Lower leg skin (tissue), 3 donors: ENCODE measurements around the gene ABCB9.

Source experiments
- POLR2A ChIP-seq, 2 donors: fragments of 450-650 bp; IDR thresholded peaks; one replicate each; pipeline ENCODE4 v1.6.1; 2016 to 2017; ENCODE audit warnings: antibody characterized with exemption in 2 of 2, mild to moderate bottlenecking in 1 of 2, moderate library complexity in 1 of 2
- TF ChIP-seq, protein P1 (sequence below), 3 donors: fragments of 450-650 bp; IDR thresholded peaks; one replicate each; pipeline ENCODE4 v1.5.1; 2016; ENCODE audit warnings: antibody characterized with exemption in 3 of 3, mild to moderate bottlenecking in 3 of 3, moderate library complexity in 2 of 3

DNA sequence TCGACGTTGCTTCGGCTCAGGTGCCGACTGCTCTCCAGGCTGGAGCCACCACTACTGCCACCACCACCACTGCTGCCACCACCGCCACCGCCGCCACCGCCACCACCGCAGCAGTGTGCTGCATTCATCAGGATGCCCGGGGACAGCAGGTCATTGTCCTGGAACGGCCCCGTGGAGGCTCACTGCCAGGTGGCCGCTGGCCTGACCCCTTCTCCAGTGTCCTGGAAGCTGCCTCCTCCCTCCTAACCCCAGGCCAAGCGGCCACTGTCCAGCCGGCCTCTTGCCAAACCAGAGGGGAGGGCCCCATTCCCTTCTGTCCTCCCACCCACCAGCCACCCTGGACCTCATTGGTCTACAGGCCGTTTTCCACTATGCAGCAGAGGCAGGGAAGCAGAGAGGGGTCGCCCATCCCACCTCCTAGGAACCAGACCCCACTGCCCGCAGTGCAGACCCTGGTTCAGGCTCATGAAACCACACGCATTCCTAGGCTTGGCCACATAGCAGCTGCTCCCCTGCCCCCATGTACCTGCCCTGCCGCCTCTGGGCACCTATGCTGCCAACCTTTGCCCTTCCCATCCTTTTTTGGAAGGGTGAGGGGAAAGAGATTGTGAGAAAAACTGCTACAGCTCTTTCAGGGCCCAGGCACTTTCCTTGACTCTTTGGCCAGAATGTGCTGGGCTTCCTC, 29.4 kb upstream of the ABCB9 start:
- TF ChIP-seq, protein P1, sequence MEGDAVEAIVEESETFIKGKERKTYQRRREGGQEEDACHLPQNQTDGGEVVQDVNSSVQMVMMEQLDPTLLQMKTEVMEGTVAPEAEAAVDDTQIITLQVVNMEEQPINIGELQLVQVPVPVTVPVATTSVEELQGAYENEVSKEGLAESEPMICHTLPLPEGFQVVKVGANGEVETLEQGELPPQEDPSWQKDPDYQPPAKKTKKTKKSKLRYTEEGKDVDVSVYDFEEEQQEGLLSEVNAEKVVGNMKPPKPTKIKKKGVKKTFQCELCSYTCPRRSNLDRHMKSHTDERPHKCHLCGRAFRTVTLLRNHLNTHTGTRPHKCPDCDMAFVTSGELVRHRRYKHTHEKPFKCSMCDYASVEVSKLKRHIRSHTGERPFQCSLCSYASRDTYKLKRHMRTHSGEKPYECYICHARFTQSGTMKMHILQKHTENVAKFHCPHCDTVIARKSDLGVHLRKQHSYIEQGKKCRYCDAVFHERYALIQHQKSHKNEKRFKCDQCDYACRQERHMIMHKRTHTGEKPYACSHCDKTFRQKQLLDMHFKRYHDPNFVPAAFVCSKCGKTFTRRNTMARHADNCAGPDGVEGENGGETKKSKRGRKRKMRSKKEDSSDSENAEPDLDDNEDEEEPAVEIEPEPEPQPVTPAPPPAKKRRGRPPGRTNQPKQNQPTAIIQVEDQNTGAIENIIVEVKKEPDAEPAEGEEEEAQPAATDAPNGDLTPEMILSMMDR (IDR thresholded peaks at IDR 0.05) = no peak
- no peak for TF ChIP-seq POLR2A (IDR thresholded peaks at IDR 0.05)
